Measurements from ENCODE around the gene SLC9A3. TPM values are rescaled to one million over a fixed set of nuclear protein-coding genes. Genes with fewer than 3 reads are reported as not detected.

SLC9A3 gene
- total RNA-seq, 1 experiment from 2014 or later = 0.85 TPM

DNA sequence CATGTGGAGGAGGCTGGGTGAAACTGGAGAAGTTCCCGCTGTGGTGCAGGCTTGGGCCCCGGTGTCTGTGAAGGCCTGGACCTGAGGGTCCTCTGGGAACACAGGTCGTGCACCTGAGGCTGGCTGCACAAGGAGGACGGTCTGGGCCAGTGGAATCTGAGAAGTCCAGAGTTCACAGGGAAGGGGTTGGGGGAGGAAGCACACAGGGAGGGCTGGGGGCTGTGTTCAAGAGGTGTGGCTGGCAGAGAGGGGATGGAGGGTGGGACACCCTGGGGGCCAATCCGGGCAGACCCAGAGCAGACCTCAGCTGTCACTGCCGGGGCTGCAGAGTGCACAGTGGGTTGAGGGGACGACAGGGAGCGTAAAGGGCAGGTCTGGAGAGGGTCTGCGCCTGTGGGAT lies 2.6 kb downstream of the SLC9A3 start:
- H2BK120ac ChIP-seq (ENCODE audit: low read depth, low read length, poor library complexity, severe bottlenecking) = no peak overlapping the region
- H2BK12ac ChIP-seq (ENCODE audit: insufficient read length, low read depth, low read length) = no peak overlapping the region
- H2BK5ac ChIP-seq (ENCODE audit: insufficient read length, low read length) = no peak overlapping the region
- no peak overlapping the region for H3K27ac ChIP-seq (ENCODE audit: insufficient read length, low read depth, low read length)
- DNase-seq = no peak
- H4K5ac ChIP-seq (ENCODE audit: insufficient read length, low read depth, low read length) = no peak overlapping the region
- H3K18ac ChIP-seq (ENCODE audit: insufficient read length, low read depth, low read length) = no peak overlapping the region
- H3K9ac ChIP-seq (ENCODE audit: extremely low read depth, insufficient read length, low read length) = no peak overlapping the region
- H2BK15ac ChIP-seq (ENCODE audit: low read depth, low read length) = no peak overlapping the region
- H3K4me1 ChIP-seq (ENCODE audit: insufficient read depth, low read length) = no peaks in the 10 kb centered on the region
- H3K23me2 ChIP-seq (ENCODE audit: insufficient read length, low read depth, low read length, poor library complexity, severe bottlenecking) = peaks cover 8% of the 10 kb centered on the region
- H3K79me1 ChIP-seq (ENCODE audit: insufficient read depth, low read depth, low read length, poor library complexity, severe bottlenecking) = no peaks in the 10 kb centered on the region
- no peak for TF ChIP-seq CTCF (conservative IDR thresholded peaks at IDR 0.05)
- H3K27me3 ChIP-seq (ENCODE audit: insufficient read depth, low read length) = peaks cover 37% of the 10 kb centered on the region
- no peak overlapping the region for H3K4me2 ChIP-seq (ENCODE audit: insufficient read depth, insufficient read length, low read length)
- no peak overlapping the region for H4K91ac ChIP-seq (ENCODE audit: insufficient read length, low read depth, low read length)
- H3K9me3 Mint-ChIP-seq = peaks cover 0 to 5% of the 10 kb centered on the region in 2 experiments; a peak in 3 of 5 replicates
- no peaks in the 10 kb centered on the region for H4K20me1 ChIP-seq (ENCODE audit: control insufficient read depth, insufficient read depth, insufficient read length)
- no peak overlapping the region for H4K8ac ChIP-seq (replicated peaks; ENCODE audit: insufficient read length, low read depth, low read length)
- H3K9me3 ChIP-seq (ENCODE audit: control insufficient read depth, low read depth, low read length) = no peaks in the 10 kb centered on the region
- no peak overlapping the region for H2BK20ac ChIP-seq (ENCODE audit: low read depth, low read length, poor library complexity, severe bottlenecking)
- H3K56ac ChIP-seq (ENCODE audit: insufficient read length, low read depth, low read length) = no peak overlapping the region
- no peaks in the 10 kb centered on the region; a peak in 1 of 7 replicates for H3K36me3 Mint-ChIP-seq (ENCODE audit: insufficient read depth in 1 of 3, low read depth in 3 of 3)
- no peak overlapping the region for H3K4ac ChIP-seq (ENCODE audit: low read depth, low read length)
- WGBS (ENCODE audit: extremely low coverage, insufficient read length, low lambda C conversion rate) = no CpG with 5 or more reads among the region's 9 CpGs
- no peak overlapping the region for H3T11ph ChIP-seq (ENCODE audit: low read length)
- H2AFZ ChIP-seq (ENCODE audit: low read length) = no peak overlapping the region
- H3K23ac ChIP-seq (ENCODE audit: insufficient read length, low read depth, low read length) = no peak overlapping the region
- H3K14ac ChIP-seq (ENCODE audit: insufficient read depth, low read length) = no peak overlapping the region
- no peaks in the 10 kb centered on the region for H3K79me2 ChIP-seq (ENCODE audit: insufficient read depth, low read length)
- H2AK5ac ChIP-seq (ENCODE audit: insufficient read length, low read length) = no peak overlapping the region
- no peak overlapping the region for H3K4me3 Mint-ChIP-seq
- no peak overlapping the region for H3K27ac Mint-ChIP-seq
- H3K27me3 Mint-ChIP-seq (ENCODE audit: low read depth) = peaks cover 88% of the 10 kb centered on the region
- H3K4me1 Mint-ChIP-seq = peaks cover 20 to 36% of the 10 kb centered on the region in 2 experiments

All from H9 (cell line).